IPS-15b (cell line): ENCODE results near the gene UST.

Experiments
- H3K27me3 ChIP-seq: one replicate; pipeline ENCODE4 v1.6.1; 2013; ENCODE audit warnings: low read length; ENCODE audit not compliant: control insufficient read depth, insufficient read depth
- H3K36me3 ChIP-seq: one replicate; pipeline ENCODE4 v1.6.1; 2013; ENCODE audit warnings: low read length; ENCODE audit not compliant: control insufficient read depth, insufficient read depth
- H3K4me1 ChIP-seq: one replicate; pipeline ENCODE4 v1.6.1; 2013; ENCODE audit warnings: mild to moderate bottlenecking, low read length; ENCODE audit not compliant: control insufficient read depth, insufficient read depth
- H3K4me3 ChIP-seq: one replicate; pipeline ENCODE4 v1.5.1; 2013; ENCODE audit warnings: low read depth, low read length
- H3K9ac ChIP-seq: one replicate; pipeline ENCODE4 v1.6.1; 2013; ENCODE audit warnings: low read depth, mild to moderate bottlenecking, low read length
- H3K9me3 ChIP-seq: one replicate; pipeline ENCODE4 v1.6.1; 2013; ENCODE audit warnings: mild to moderate bottlenecking, low read length; ENCODE audit not compliant: control insufficient read depth, insufficient read depth

Gene UST

GRCh38 chr6:148793721-148794120, 46.9 kb downstream of the UST start:
- H3K4me3 ChIP-seq, result no peak overlapping the region
- no peaks in the 10 kb centered on the region for H3K9me3 ChIP-seq
- no peaks in the 10 kb centered on the region for H3K27me3 ChIP-seq
- H3K36me3 ChIP-seq, result no peaks in the 10 kb centered on the region
- H3K9ac ChIP-seq, result no peak overlapping the region
- H3K4me1 ChIP-seq, result peaks cover 7% of the 10 kb centered on the region

GRCh38 chr6:148794797-148795196, 48.0 kb downstream of the UST start:
- Histone ChIP-seq H3K9ac (no peak overlapping the region), H3K36me3 (no peaks in the 10 kb centered on the region), H3K4me1 (peaks cover 7% of the 10 kb centered on the region), H3K27me3 (no peaks in the 10 kb centered on the region), H3K4me3 (no peak overlapping the region), H3K9me3 (no peaks in the 10 kb centered on the region)

- Histone ChIP-seq H3K9me3 (no peaks in the 10 kb centered on the region), H3K36me3 (no peaks in the 10 kb centered on the region), H3K4me1 (peaks cover 7% of the 10 kb centered on the region), H3K27me3 (no peaks in the 10 kb centered on the region), H3K4me3 (no peak overlapping the region), H3K9ac (no peak overlapping the region)
Observed at GRCh38 chr6:148795563-148795962, 48.7 kb downstream of the UST start.

- Histone ChIP-seq H3K9ac (no peak overlapping the region), H3K27me3 (no peaks in the 10 kb centered on the region), H3K9me3 (no peaks in the 10 kb centered on the region), H3K36me3 (no peaks in the 10 kb centered on the region), H3K4me1 (peaks cover 17% of the 10 kb centered on the region), H3K4me3 (no peak overlapping the region)
Observed at GRCh38 chr6:148799647-148800046, 52.8 kb downstream of the UST start.

- no peaks in the 10 kb centered on the region for H3K27me3 ChIP-seq
- H3K9me3 ChIP-seq, result no peaks in the 10 kb centered on the region
- H3K9ac ChIP-seq, result no peak overlapping the region
- no peaks in the 10 kb centered on the region for H3K36me3 ChIP-seq
- no peak overlapping the region for H3K4me3 ChIP-seq
- H3K4me1 ChIP-seq, result peaks cover 15% of the 10 kb centered on the region
Observed at GRCh38 chr6:148800536-148800935, 53.7 kb downstream of the UST start.

GRCh38 chr6:148803979-148804378, 57.1 kb downstream of the UST start:
- H3K4me1 ChIP-seq, result peaks cover 18% of the 10 kb centered on the region
- no peaks in the 10 kb centered on the region for H3K36me3 ChIP-seq
- no peaks in the 10 kb centered on the region for H3K9me3 ChIP-seq
- no peak overlapping the region for H3K4me3 ChIP-seq
- no peaks in the 10 kb centered on the region for H3K27me3 ChIP-seq
- no peak overlapping the region for H3K9ac ChIP-seq

GRCh38 chr6:148805777-148806176, 58.9 kb downstream of the UST start:
- Histone ChIP-seq H3K9ac (no peak overlapping the region), H3K36me3 (no peaks in the 10 kb centered on the region), H3K4me3 (no peak overlapping the region), H3K27me3 (no peaks in the 10 kb centered on the region), H3K9me3 (no peaks in the 10 kb centered on the region), H3K4me1 (peaks cover 18% of the 10 kb centered on the region)

GRCh38 chr6:148807784-148808183, 61.0 kb downstream of the UST start:
- Histone ChIP-seq H3K4me1 (peaks cover 18% of the 10 kb centered on the region), H3K27me3 (no peaks in the 10 kb centered on the region), H3K9me3 (no peaks in the 10 kb centered on the region), H3K9ac (no peak overlapping the region), H3K36me3 (no peaks in the 10 kb centered on the region), H3K4me3 (no peak overlapping the region)

- Histone ChIP-seq H3K4me3 (no peak overlapping the region), H3K4me1 (peaks cover 14% of the 10 kb centered on the region), H3K9ac (no peak overlapping the region)
Observed at GRCh38 chr6:148808786-148809304, 62.0 kb downstream of the UST start.

GRCh38 chr6:148811459-148811858, 64.6 kb downstream of the UST start:
- H3K4me1 ChIP-seq, result peaks cover 7% of the 10 kb centered on the region
- H3K9ac ChIP-seq, result no peak overlapping the region
- no peaks in the 10 kb centered on the region for H3K9me3 ChIP-seq
- H3K36me3 ChIP-seq, result no peaks in the 10 kb centered on the region
- no peaks in the 10 kb centered on the region for H3K27me3 ChIP-seq
- H3K4me3 ChIP-seq, result no peak overlapping the region

More at GRCh38 chr6:148808786-148809304, 62.0 kb downstream of the UST start:
- no peaks in the 10 kb centered on the region for H3K36me3 ChIP-seq
- H3K27me3 ChIP-seq, result no peaks in the 10 kb centered on the region
- no peaks in the 10 kb centered on the region for H3K9me3 ChIP-seq

GRCh38 chr6:148814082-148814790, 67.4 kb downstream of the UST start:
- no peak overlapping the region for H3K4me3 ChIP-seq
- peaks cover 26% of the 10 kb centered on the region for H3K4me1 ChIP-seq
- no peak overlapping the region for H3K9ac ChIP-seq
- H3K27me3 ChIP-seq, result no peaks in the 10 kb centered on the region
- no peaks in the 10 kb centered on the region for H3K36me3 ChIP-seq
- no peaks in the 10 kb centered on the region for H3K9me3 ChIP-seq

- no peak overlapping the region for H3K9ac ChIP-seq
- no peak overlapping the region for H3K4me3 ChIP-seq
- H3K9me3 ChIP-seq, result no peaks in the 10 kb centered on the region
- peaks cover 32% of the 10 kb centered on the region for H3K4me1 ChIP-seq
- no peaks in the 10 kb centered on the region for H3K27me3 ChIP-seq
- H3K36me3 ChIP-seq, result no peaks in the 10 kb centered on the region
Observed at GRCh38 chr6:148814869-148815268, 68.0 kb downstream of the UST start.
